SK-N-SH (cell line): Measurements from ENCODE around the gene NECAB2. TPM values are rescaled to one million over a fixed set of nuclear protein-coding genes. Genes with fewer than 3 reads are reported as not detected.

ENCODE experiments used
- CTCF ChIA-PET: fragments of 300-600, 350-600 bp; formaldehyde crosslinking; extraction: SDS; loops from one replicate; lab custom pipeline; 2021; lab: Yijun Ruan, JAX
- POLR2A ChIA-PET: fragments of 350-600 bp; sonication (Branson Sonifier 250); formaldehyde crosslinking; extraction: SDS; loops from one replicate; lab custom pipeline; 2020; ENCODE audit warnings: antibody characterized with exemption, inconsistent platforms; lab: Yijun Ruan, JAX
- DNase-seq: peaks from one replicate; pipeline ENCODE4 v3.0.0; 2012
- H2AFZ ChIP-seq: fragments of 200-600 bp; sonication (generic); 2 replicates; pipeline ENCODE4 v1.8.1; 2016; ENCODE audit warnings: antibody characterized with exemption, mild to moderate bottlenecking, low read depth
- H3F3A ChIP-seq: fragments of 200-600 bp; sonication (generic); replicated peaks from 2 replicates; pipeline ENCODE3; 2016; ENCODE audit warnings: antibody characterized with exemption, mild to moderate bottlenecking; ENCODE audit not compliant: insufficient read depth
- H3K27ac ChIP-seq, 2 experiments: fragments of 200-500 bp in 1 of 2; fragments of 200-600 bp in 1 of 2; sonication (Bioruptor generic) in 1 of 2; sonication (generic), shearing (Covaris generic) in 1 of 2; 2 replicates each; pipeline versions ENCODE4 v1.5.1 to v1.6.1; 2014 to 2016; ENCODE audit warnings: low read depth in 2 of 2, inconsistent platforms in 1 of 2, low read length in 1 of 2, mild to moderate bottlenecking in 1 of 2, mixed read lengths in 1 of 2
- H3K27me3 ChIP-seq: fragments of 200-600 bp; sonication (generic), shearing (Covaris generic); 2 replicates; pipeline ENCODE4 v1.6.1; 2016; ENCODE audit warnings: mixed run types; ENCODE audit not compliant: insufficient read depth
- H3K36me3 ChIP-seq, 2 experiments: fragments of 200-500 bp in 1 of 2; fragments of 200-600 bp in 1 of 2; sonication (Bioruptor generic) in 1 of 2; sonication (generic) in 1 of 2; replicated peaks in 1 of 2; 2 replicates each; pipeline versions ENCODE3 to v1.5.1; 2014 to 2016; ENCODE audit warnings: low read length in 1 of 2, mild to moderate bottlenecking in 1 of 2; ENCODE audit not compliant: insufficient read depth in 2 of 2, control insufficient read depth in 1 of 2
- H3K4me1 ChIP-seq, 2 experiments: fragments of 200-500 bp in 1 of 2; fragments of 200-600 bp in 1 of 2; sonication (Bioruptor generic) in 1 of 2; sonication (generic), shearing (Covaris generic) in 1 of 2; 2 replicates each; pipeline versions ENCODE4 v1.5.1 to v1.6.1; 2014 to 2016; ENCODE audit warnings: low read depth in 1 of 2, low read length in 1 of 2, mixed run types in 1 of 2; ENCODE audit not compliant: insufficient read depth in 2 of 2, control insufficient read depth in 1 of 2
- H3K4me2 ChIP-seq: fragments of 200-600 bp; sonication (generic), shearing (Covaris generic); 2 replicates; pipeline ENCODE4 v1.6.1; 2017; ENCODE audit warnings: mixed run types
- H3K4me3 ChIP-seq, 2 experiments: fragments of 200-500 bp in 1 of 2; fragments of 200-600 bp in 1 of 2; sonication (Bioruptor generic) in 1 of 2; sonication (generic), shearing (Covaris generic) in 1 of 2; 2 replicates each; pipeline versions ENCODE4 v1.5.1 to v1.8.1; 2014 to 2016; ENCODE audit warnings: low read depth in 2 of 2, inconsistent platforms in 1 of 2, low read length in 1 of 2, mild to moderate bottlenecking in 1 of 2, mixed read lengths in 1 of 2, moderate library complexity in 1 of 2
- H3K79me2 ChIP-seq: fragments of 200-600 bp; sonication (generic); 2 replicates; pipeline ENCODE4 v1.8.1; 2017; ENCODE audit warnings: mild to moderate bottlenecking; ENCODE audit not compliant: insufficient read depth
- H3K9ac ChIP-seq: fragments of 200-600 bp; sonication (generic); 2 replicates; pipeline ENCODE4 v1.6.1; 2017; ENCODE audit warnings: mixed run types
- H3K9me2 ChIP-seq: fragments of 200-600 bp; sonication (generic); 2 replicates; pipeline ENCODE4 v1.6.1; 2017; ENCODE audit warnings: mixed run types
- H3K9me3 ChIP-seq: fragments of 200-600 bp; sonication (generic); 2 replicates; pipeline ENCODE4 v1.6.1; 2017; ENCODE audit warnings: mixed run types, mild to moderate bottlenecking, moderate library complexity
- H4K20me1 ChIP-seq: fragments of 200-600 bp; sonication (generic); 2 replicates; pipeline ENCODE4 v1.6.1; 2017; ENCODE audit warnings: mild to moderate bottlenecking, mixed run types; ENCODE audit not compliant: insufficient read depth
- CHD2 ChIP-seq: fragments of 150-350 bp; IDR thresholded peaks from 2 replicates; pipeline ENCODE4 v1.6.1; 2018; ENCODE audit warnings: low read length; ENCODE audit not compliant: partially characterized antibody
- CTCF ChIP-seq: fragments of 200-600 bp; sonication (generic); IDR thresholded peaks from 2 replicates; pipeline ENCODE4 v1.6.1; 2017; ENCODE audit warnings: antibody characterized with exemption, mild to moderate bottlenecking, moderate library complexity
- ELF1 ChIP-seq: IDR thresholded peaks from 2 replicates; pipeline ENCODE4 v1.4.0; 2012
- EZH2phosphoT487 ChIP-seq: fragments of 200-600 bp; sonication (generic); IDR thresholded peaks from 2 replicates; pipeline ENCODE4 v1.6.1; 2017; ENCODE audit warnings: low read depth, mixed run types, mild to moderate bottlenecking, antibody characterized with exemption, moderate library complexity, borderline replicate concordance
- FOSL2 ChIP-seq: IDR thresholded peaks from 2 replicates; pipeline ENCODE4 v1.4.0; 2012; ENCODE audit warnings: low read depth, mild to moderate bottlenecking, moderate library complexity, borderline replicate concordance
- FOXM1 ChIP-seq: IDR thresholded peaks from 2 replicates; pipeline ENCODE4 v1.4.0; 2012; ENCODE audit warnings: low read depth, mild to moderate bottlenecking
- GATA2 ChIP-seq: sonication (generic); formaldehyde crosslinking; IDR thresholded peaks from 2 replicates; pipeline ENCODE4 v1.5.0; 2020; ENCODE audit warnings: mild to moderate bottlenecking, missing genetic modification reagents
- JUND ChIP-seq: IDR thresholded peaks from 2 replicates; pipeline ENCODE4 v1.4.0; 2012
- MEF2A ChIP-seq: IDR thresholded peaks from 2 replicates; pipeline ENCODE4 v1.4.0; 2012; ENCODE audit warnings: low read depth, borderline replicate concordance
- MXI1 ChIP-seq: IDR thresholded peaks from 2 replicates; pipeline ENCODE4 v1.6.1; 2012; ENCODE audit warnings: mild to moderate bottlenecking, low read depth, low read length, improper control_type of control experiment
- NRF1 ChIP-seq: IDR thresholded peaks from 2 replicates; pipeline ENCODE4 v1.6.1; 2012; ENCODE audit warnings: low read depth, mild to moderate bottlenecking, low read length
- POLR2AphosphoS5 ChIP-seq: IDR thresholded peaks from 2 replicates; pipeline ENCODE4 v1.6.1; 2012; ENCODE audit warnings: low read depth, low read length
- RCOR1 ChIP-seq: fragments of 150-350 bp; IDR thresholded peaks from 2 replicates; pipeline ENCODE4 v1.6.1; 2017; ENCODE audit warnings: antibody characterized with exemption, low read length
- REST ChIP-seq: IDR thresholded peaks from 2 replicates; pipeline ENCODE4 v1.6.1; 2012; ENCODE audit warnings: mild to moderate bottlenecking, low read depth, low read length, moderate library complexity
- RFX5 ChIP-seq: IDR thresholded peaks from 2 replicates; pipeline ENCODE4 v1.6.1; 2012; ENCODE audit warnings: mild to moderate bottlenecking, improper control_type of control experiment, low read length
- SIN3A ChIP-seq: IDR thresholded peaks from 2 replicates; pipeline ENCODE4 v1.6.1; 2012; ENCODE audit warnings: low read depth, mild to moderate bottlenecking, low read length, moderate library complexity, borderline replicate concordance
- SMC3 ChIP-seq: IDR thresholded peaks from 2 replicates; pipeline ENCODE4 v1.6.1; 2012; ENCODE audit warnings: low read depth, low read length, improper control_type of control experiment
- TCF12 ChIP-seq: IDR thresholded peaks from 2 replicates; pipeline ENCODE4 v1.4.0; 2012
- TEAD4 ChIP-seq: IDR thresholded peaks from 2 replicates; pipeline ENCODE4 v1.4.0; 2012; ENCODE audit warnings: mild to moderate bottlenecking, borderline replicate concordance; ENCODE audit not compliant: insufficient read depth
- USF1 ChIP-seq: IDR thresholded peaks from 2 replicates; pipeline ENCODE4 v1.4.0; 2012; ENCODE audit warnings: low read depth, borderline replicate concordance
- YY1 ChIP-seq: IDR thresholded peaks from 2 replicates; pipeline ENCODE4 v1.4.0; 2012; ENCODE audit warnings: low read depth, mild to moderate bottlenecking
- WGBS: methylation state at CpG from one replicate; pipeline ENCODE4 v1.1.6; 2017; ENCODE audit warnings: low lambda C conversion rate; 5-methylcytosine and 5-hydroxymethylcytosine counted together
- polyA plus RNA-seq, 3 experiments: library from polyadenylated mRNA; depleted of rRNA; stranded (reverse); fragments of >200 nt; gene quantifications; 2 replicates each; pipeline ENCODE4 v1.2.3, GENCODE V29; 2012

Gene NECAB2
- polyA plus RNA-seq, 1 of the 3 experiments (the other 2 are of a cell fraction), result 0.58 TPM

GRCh38 chr16:83965444-83966152 is 2.4 kb upstream of the NECAB2 start:
- ChIA-PET CTCF (interaction anchor here (0.7 to 14.6 kb wide), 5 partner anchors 8 to 98 kb away, joined by 3 to 470 read pairs (median 7); partner anchors contain the start of gene OSGIN1), POLR2A (no interaction called here)
- H3K27me3 ChIP-seq, result no peaks in the 10 kb centered on the region
- no peaks in the 10 kb centered on the region for H4K20me1 ChIP-seq
- H3K36me3 ChIP-seq, result peaks cover 0 to 3% of the 10 kb centered on the region in 2 experiments
- no peaks in the 10 kb centered on the region for H3F3A ChIP-seq
- no peak overlapping the region for H3K27ac ChIP-seq
- H3K9ac ChIP-seq, result no peak overlapping the region
- no peak overlapping the region for H3K4me3 ChIP-seq
- WGBS, result 91% methylated on average over 15 of the region's 36 CpGs
- H3K79me2 ChIP-seq, result no peaks in the 10 kb centered on the region
- H3K4me1 ChIP-seq, result no peaks in the 10 kb centered on the region
- H3K4me2 ChIP-seq, result no peak overlapping the region
- TF ChIP-seq POLR2AphosphoS5 (no peak), ELF1 (no peak), YY1 (no peak), CHD2 (no peak), EZH2phosphoT487 (no peak), REST (no peak), TCF12 (no peak)
- DNase-seq, result no peak
- no peak overlapping the region for H2AFZ ChIP-seq
- H3K9me3 ChIP-seq, result no peaks in the 10 kb centered on the region
- H3K9me2 ChIP-seq, result no peaks in the 10 kb centered on the region

GRCh38 chr16:83966153-83966696 is 1.8 kb upstream of the NECAB2 start:
- Histone ChIP-seq H3K9ac (no peak overlapping the region), H3F3A (no peaks in the 10 kb centered on the region), H4K20me1 (no peaks in the 10 kb centered on the region), H3K36me3 (peaks cover 0 to 2% of the 10 kb centered on the region in 2 experiments), H3K27ac (no peak overlapping the region), H3K4me3 (no peak overlapping the region), H3K4me2 (no peak overlapping the region), H3K27me3 (no peaks in the 10 kb centered on the region), H3K9me2 (no peaks in the 10 kb centered on the region), H3K4me1 (no peaks in the 10 kb centered on the region), H2AFZ (no peak overlapping the region), H3K79me2 (no peaks in the 10 kb centered on the region), H3K9me3 (no peaks in the 10 kb centered on the region)
- ChIA-PET CTCF (interaction anchor here (0.7 to 14.6 kb wide), 8 partner anchors 9 to 221 kb away, joined by 3 to 470 read pairs (median 6); partner anchors contain the start of gene OSGIN1), POLR2A (no interaction called here)
- WGBS, result 98% methylated on average over 8 of the region's 13 CpGs
- DNase-seq, result no peak
- TF ChIP-seq CTCF (no peak), JUND (no peak), RFX5 (no peak), RCOR1 (no peak), TEAD4 (no peak), FOXM1 (no peak), MXI1 (no peak), MEF2A (no peak), SIN3A (no peak), SMC3 (no peak), USF1 (no peak), NRF1 (no peak), TCF12 (no peak), POLR2AphosphoS5 (no peak), FOSL2 (no peak), GATA2 (CRISPR knock-in tag) (no peak)
